Nucleus accumbens (tissue), 56 donors: ENCODE data around the gene ICOSLG.
"Not testable (repeated sequence)": the region's sequence is repeated elsewhere in the genome, so short reads cannot be mapped to it uniquely, and the experiment has no call there.

Experiments used
- DNase-seq, 56 donors: peaks; one replicate each; lab custom pipeline; 2025; lab: John Stamatoyannopoulos, UW

The ICOSLG gene

DNA sequence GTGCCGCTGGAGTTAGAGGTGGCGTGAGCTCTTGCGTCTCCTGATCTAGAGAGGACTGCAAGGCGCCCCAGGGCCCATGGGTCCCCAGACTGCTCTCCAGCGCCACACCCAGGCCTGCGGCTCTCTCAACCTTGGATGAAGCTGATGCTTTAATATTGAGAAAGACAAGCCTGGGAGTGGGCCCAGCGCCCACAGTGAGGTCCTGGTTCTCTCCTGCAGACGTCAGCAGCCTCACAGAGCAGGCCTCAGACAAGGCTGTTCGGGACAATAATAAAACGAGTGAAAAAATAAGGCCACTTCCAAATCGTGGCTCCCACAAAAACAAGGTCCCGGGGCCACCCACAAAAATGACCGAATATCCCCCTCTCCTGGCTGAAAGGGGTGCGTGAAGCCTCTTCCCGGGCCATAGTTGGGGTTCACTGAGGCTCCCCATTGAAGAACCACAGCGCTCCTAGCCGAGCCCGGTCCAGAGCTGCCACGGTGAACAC is 27.0 kb upstream of the ICOSLG start:
- peak in 2 of 56 donors; percentile 22 to 41 for DNase-seq

DNA sequence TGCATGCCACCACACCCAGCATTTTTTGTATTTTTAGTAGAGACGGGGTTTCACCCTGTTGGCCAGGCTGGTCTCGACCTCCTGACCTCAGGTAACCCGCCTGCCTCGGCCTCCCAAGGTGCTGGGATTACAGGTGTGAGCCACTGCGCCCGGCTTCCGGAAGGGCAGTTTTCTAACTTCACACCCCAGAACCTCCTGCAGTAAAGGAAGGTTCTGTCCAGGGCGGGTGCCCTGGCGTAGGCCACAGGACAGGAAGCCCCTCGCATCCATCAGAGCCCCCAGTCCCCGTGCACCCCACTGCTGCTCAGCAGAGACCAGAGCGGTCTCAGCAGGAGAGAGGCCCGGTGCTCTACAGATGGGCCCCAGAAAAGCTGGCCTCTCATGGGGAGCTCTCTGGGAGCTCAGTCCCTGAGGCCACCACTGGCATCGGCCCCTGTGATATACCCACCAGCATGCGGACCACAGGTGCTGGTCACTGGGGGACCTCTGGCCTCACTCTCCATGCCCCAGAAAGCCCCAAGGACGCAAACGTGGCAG is 25.1 kb upstream of the ICOSLG start:
- DNase-seq: no peak

DNA sequence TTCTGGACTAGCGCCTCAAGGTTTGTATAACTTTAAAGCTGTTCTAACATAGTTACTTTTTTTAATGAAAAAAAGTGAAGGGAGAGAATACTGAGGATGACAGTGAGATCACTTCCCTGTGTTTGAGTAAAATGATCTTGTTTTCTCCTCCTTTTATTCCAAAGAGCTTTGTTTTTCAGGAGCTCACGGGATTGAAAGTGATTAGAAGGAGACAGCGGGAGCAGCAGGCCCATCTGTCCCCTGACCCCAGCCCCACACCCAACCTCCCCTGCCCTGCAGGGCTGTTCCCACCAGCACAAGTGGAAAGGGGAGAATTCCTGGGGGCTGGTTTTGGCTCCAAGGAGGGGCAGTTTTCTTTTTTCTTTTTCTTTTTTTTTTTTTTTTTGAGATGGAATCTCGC is 23.0 kb upstream of the ICOSLG start:
- DNase-seq: no peak

DNA sequence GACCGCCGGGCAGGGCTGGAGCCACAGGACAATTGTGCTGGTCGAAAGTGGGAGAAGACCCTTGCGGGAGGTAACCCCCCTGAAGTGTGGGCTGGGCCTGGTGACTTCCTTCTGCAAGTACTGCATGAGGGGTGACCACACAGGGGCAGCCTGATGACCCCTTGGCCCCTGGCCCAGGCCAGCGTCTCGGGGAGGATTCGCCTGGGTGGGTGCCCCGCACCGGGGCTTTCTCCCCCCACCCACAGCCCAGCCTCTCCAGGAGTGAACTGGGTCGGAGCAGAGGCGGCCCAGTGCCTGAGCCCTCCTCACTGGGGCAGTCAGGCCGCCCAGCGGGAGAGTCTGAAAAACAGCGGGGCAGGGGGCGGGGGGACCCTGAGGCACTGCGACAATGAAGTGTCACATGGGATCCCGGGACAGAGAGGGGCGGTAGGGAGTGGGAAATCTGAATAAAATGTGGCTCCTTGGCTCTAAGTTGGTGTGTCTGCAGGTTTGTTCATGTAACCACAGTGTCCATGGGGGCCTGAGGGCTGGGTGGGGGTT is 22.5 kb upstream of the ICOSLG start:
- no peak for DNase-seq

DNA sequence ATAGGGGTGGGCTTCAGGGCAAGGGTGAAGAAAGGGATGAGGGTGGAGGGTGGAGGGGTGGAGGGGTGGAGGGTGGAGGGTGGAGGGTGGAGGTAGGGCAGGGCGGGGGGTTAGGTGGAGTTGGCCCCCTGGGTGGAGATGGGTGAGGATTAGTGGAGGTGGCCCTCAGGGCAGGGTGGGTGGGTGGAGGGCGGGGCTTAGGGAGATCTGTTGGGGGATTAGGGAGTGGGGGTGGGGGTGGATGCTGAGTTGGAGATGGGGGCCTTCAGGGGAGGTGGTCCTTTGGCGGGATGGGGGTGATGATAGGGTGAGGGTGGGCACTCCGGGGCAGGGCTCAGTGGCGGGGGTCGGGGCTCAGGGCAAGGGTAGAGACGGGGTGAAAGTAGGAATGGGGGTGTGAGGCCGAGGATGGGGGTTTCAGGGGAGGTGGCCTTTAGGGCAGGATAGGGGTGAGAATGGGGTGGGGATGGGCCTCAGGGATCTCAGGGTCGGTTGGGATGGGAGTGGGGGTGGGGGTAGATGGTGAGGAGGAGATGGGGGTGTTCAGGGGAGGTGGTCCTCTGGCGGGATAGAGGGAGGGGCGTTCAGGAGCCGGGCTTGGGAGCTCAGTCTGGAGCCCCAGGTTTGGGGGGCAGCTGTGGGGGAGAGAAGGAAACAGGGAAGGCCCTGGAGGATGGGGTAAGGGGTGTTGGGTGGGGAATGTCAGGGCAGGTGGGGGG is 21.8 kb upstream of the ICOSLG start:
- DNase-seq: no peak

DNA sequence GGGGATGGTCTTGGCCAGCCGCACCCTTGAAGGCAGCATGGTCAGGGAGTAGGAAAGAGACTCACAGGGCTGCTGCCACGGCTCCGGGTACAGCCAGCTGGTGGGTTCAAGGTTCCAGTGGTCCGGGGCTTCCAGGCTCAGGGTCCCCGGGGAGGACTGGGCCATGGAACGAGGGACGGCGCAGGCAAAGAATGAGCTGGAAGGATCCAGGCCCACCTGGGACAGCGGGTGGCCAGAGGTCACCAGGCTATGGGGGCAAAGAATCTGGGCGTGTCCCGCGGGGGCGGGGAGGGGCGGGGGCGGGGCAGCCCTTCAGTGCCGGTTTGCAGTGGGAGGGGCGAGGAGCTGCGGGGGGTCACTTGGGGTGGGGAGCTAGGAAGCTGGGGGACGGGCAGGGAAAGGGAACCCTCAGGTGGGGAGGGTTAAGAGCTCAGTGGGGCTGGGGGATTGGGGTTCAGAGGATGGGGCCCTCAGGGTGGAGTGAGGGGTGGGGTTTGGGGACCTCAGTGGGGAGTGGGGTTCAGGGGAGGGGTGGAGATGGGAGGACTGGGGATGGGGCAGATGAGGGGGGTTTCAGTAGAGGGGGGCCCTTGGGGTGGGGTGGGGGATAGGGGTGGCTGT is 21.0 kb upstream of the ICOSLG start, which contains the start of gene DNMT3L:
DNMT3L (minus strand) TSS at position 223 of the 621 bp plus-strand sequence. CDS start 638 bp downstream, outside the sequence.
- DNase-seq: no peak

DNA sequence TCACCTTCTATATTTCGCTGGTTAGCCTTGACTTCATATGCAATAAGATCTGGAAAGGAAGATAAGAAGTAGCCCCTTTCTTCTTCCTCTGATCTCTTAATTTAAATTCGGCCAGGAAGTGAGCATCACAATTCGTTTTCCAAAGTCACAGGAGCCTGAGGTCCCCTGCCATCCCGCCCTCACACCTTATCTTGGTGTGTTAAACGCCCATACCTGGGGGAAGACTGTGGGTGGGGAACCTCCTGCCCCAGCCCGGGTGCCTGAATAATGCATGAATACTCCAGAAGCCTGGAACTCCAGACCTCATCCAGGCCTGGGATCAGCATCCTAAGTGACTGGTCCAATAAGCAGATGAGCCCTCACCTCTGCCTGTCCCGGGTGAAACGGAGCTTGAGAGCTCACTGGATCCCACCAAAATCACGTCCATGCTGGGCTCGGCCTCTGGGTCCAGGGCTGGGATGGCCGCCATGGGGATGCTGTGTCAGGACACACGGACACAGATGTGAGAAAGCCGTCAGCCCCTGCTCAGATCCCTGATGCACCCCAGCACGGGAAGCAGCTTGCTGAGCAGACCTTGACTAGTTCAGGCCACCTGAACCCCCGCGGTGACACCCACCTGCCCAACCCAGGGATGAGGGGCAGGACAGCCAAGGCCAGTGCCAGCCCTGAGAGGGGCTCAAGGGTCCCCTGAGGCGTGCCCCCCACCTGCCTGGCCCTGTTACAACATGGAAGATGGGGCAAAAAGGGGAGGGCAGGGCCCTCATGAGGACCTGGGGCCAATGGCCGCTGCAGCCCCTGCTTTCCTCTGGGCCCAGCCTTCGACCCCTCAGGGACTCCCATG is 20.3 kb upstream of the ICOSLG start:
- no peak for DNase-seq

DNA sequence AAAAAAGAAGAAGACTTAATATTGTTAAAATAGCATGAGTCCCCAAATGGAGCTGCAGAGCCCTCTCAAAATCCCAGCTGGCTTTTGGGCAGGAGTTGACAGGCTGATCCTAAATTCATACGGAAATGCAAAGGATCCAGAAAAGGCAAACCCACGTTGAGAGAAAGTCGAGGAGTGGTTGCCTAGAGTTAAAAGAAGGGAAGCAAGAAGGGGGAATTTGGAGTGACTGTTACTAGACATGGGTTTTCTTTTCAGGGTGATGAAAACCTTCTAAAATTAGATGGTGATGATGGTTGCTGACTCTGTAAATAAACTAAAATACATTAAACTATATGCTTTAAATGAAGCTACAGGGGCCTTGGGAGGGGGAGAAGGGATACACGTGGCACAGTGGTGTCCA is 19.3 kb upstream of the ICOSLG start:
- no peak for DNase-seq

DNA sequence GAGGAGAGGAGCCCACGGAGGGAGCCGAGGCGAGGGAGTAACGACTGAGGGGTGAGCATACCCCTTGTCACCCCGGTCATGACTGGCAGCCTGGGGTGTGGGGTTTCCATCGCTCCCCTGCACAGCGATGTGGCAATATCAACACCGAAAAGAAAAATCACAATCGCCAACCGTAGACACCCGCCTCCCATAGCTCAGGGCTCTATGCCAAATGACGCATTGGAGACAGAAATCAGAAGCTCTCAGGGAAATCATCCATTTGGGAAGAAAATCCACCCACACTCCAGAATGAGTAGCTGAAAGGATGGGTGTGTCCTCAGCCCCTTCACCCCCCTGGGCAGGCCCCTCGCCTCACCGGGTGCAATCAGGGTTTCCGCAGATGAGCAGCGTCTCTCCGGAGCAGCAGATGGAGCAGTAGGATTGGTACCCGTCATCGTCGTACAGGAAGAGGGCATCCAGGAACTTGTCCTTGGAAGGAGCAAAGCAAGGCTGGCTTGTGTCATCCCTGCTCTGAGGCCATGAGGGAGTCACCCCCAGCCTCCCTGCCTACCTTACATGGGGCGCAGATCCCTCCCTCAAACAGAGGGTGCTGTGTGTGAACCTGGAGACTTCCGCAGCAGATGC is 18.5 kb upstream of the ICOSLG start:
- DNase-seq: no peak

DNA sequence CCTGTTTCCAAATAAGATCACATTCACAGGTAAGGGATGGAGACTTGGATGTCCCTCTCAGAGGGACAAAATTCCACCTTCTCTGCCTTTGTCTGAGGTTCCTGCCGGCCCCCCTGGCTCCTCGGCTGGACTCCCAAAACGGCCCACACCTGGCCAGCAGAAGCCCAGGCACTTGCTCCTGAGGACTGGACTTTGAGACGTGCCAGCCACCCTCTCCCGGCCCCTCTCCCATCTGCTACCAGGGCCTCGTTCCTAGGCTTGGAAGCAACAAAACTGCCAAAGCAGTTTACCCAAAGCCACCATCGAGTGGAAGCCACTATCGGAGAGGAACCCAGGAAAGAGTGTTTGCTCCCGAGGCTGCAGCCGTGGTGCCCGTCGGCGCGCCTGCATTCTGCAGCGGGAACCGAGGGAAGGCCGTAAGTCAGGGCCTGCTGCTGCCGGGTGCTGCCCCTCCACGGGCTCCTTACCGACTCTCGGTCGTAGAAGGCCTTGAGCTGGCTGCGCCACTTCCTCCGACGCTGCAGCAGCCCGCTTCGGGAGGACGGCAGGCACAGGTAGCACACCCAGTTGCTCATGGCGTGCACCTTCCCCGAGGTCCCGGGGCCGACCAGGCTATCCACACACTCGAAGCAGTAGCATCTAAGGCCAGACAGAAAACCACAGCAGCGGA is 17.4 kb upstream of the ICOSLG start:
- DNase-seq: no peak

DNA sequence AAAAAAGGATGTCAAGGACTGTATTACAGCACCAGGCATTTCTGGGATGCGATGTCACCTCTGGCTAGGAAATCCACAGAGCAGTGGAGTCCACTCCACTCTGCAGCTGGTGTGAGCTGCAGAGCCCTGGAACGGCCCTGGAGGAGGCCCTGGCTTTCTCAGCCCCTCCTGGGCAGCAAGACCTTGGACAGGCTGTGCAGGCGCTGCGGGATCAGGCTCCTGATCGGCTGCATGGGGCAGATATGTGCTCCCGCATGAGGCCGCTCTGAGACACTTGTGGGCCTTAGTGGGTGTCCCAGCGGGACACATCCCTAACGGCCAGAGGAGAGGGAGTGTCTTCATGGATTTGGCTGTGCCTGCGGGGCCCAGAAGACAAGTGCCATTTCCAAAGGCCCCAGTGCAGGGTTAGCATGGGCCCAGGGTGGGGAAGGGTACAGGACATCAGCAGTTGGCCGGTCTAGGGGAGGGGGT is 14.8 kb upstream of the ICOSLG start:
- DNase-seq: no peak

DNA sequence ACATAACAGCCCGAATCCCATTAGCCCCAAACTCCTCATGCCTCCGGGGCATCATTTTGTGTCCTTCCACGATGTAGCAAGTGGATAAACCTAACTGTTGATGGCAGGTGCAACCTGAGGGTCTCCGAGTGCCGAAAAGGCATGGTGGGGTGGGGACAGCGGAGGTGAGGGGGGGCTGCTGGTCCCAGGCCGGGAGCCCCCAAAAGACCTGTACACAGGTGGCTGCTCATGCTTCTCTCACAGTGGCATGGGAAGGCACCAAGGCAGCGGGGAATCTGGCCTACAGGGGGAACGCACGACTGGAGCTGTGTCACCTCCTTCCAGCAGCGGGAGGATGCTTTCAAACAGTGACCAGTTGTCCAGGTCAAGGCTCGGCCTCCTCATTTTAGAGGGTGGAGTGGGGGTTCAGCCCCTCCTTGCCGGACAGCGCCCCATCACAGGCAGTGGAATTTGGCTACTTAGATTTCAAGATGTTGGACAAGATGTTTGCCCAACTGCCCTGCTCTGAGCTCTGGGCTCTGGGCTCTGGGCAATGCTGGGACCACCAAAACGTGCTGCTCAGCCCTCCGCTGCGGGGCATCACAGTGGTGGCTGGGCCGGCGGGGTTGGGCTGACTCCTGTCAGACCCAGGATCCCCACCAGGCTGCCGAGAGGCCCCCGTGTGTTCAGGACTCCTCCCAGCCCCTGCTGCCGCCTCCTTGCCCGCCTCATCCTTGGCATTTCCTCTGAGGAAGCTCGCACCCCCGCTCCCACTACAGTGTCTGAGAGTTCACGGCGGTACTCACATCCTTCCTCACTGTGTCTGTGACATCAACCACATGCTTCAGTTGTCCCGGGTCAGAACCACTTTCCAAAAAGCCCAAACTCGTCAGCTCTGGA is 13.3 kb upstream of the ICOSLG start:
- no peak for DNase-seq

DNA sequence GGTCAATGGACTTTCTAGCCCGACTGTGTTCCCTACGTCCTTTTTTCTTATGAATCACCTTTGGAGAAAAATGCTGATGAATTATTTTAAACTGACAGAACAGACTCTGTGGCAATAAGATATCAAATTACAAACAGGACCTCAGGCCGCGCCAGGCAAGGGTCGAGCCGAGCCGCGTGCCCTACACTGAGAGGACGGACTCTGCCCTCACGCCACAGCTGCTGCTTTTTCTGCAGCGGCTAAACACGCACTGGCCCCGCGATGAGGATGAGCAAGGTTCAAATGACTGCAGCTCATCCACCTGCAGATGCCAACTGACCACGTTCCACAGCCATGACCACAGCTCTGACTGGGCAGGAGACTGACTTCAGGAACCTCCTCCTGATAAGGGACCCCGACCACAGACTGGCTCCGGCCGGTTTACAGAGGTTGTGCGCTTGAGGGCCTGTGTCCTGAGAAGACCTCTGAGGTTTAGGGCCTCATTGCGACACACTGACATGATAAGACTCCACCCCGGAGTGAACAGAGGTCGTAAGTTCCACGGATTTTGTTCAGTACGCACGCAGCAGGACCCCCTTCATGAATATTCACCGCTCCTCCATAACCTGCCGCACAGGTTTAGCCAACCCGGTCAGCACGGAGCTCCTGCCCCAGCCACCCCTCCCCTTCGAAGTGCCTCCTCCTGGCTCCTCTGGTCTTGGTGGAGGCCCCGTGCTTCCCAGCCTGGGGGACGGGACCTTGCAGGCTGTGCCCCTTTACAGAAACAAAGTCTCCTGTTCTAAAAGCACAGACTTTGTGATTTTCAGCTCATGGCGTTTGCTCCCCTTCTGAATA is 8.7 kb upstream of the ICOSLG start:
- DNase-seq: not testable (repeated sequence)

DNA sequence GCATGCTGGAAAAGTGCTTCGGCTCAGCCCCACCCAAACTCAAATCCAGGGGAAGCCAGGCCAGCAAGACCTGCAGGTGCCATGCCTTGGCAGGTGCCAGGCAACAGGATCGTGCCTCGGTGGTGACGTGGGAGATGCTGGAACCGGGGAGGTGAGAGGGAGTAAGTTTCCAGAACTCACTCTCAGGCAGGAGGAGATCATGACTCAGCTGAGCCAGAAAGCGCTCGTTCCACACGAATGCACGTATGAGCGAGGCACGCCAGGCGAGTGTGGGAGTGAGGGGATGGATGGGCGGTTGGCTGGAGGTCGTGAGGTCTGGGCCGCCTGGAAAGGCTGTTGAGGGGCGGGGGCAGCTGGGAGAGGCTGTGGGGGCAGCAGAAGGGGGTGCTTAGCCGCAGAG is 7.2 kb upstream of the ICOSLG start:
- DNase-seq: not testable (repeated sequence)

DNA sequence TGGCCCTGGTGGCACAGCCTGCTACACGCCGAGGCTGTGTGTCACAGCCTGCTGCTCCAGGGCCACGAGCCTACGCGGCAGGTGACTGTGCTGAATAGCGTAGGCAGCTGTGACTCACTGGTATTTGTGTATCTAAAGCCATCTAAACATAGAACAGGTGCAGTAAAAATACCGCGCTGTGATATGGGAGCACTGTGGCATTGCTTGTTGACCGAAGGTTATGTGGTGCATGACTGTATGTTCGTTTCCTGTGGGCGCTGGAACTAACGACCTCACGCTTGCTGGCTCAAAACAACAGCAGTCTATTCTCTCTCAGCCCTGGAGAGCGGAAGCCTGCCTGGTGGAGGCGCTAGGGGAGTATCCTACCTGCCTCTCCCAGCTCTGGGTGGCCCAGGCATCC is 3.2 kb upstream of the ICOSLG start:
- not testable (repeated sequence) for DNase-seq

DNA sequence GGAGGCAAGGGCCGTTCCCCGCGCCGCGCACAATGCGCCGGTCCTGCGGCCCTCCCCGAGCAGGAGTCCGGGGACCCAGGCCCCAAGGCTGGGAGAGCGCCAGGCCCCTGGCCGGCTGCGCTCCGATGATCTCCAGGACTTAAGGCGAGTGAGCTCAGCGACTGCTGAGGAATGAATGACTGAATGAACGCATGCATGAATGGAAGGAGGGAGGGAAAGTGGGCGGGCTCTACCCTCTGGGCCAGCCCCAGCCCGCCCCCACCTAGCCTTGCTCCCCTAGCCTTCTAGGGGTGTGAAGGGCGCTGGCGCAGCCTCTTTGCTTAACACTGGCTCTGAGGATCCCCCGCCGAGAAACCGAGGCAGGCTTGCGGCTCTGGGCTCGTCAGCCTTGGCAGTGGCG is 538 bp upstream of the ICOSLG start:
- DNase-seq: not testable (repeated sequence)

DNA sequence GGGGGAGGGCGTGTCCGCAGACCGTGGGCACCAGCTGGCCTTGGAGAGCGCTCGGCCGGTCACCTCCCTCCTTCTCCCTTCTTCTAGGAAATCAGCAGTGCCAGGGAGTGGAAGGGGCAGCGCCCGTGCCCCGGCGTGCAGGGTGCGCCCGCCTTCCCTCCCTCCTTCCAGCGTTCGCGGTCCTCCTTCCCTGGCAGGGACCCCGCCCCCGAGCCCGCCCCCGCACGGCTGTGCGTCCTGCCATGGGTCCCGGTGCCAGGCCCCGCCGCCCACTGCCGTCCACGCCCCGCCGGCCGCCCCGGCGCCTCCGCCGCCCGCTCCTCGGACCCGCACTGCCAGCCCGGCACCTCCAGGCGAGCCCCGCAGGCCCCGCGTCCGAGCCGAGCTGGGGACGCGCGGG is 390 bp downstream of the ICOSLG start:
- not testable (repeated sequence) for DNase-seq

DNA sequence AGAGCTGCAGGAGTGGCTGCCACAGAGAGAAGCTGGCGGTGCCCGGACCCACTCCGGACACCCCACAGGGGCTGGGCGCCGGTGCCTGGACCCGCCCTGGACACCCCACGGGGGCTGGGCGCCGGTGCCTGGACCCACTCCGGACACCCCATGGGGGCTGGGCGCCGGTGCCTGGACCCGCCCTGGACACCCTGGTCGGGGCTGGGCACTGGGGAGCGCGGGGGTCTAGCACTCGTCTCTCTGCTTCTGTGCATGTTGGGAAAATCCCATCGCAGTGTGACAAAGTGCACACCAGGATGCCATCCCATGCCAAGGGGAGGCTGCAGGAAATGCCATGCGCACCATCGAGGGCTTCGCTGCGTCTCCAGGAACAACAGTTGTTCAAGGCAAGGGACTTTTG is 11.2 kb downstream of the ICOSLG start:
- not testable (repeated sequence) for DNase-seq
